Adrenal gland (tissue), 12 donors: ENCODE data around the gene FXYD7. TPM values are rescaled to one million over a fixed set of nuclear protein-coding genes. Genes with fewer than 3 reads are reported as not detected.

ENCODE experiments used
- DNase-seq, 7 donors: peaks; one replicate each; pipeline ENCODE4 v3.0.0-alpha.2; 2019 to 2020
- H3K27ac ChIP-seq, 5 donors: fragments of 200-600 bp; sonication (generic) in 4 of 5; 1 replicate in 3 of 5; 2 replicates in 2 of 5; pipeline versions ENCODE4 v1.5.1 to v1.8.0; 2016 to 2020; ENCODE audit warnings: mild to moderate bottlenecking in 1 of 5
- H3K27me3 ChIP-seq: fragments of 200-600 bp; 2 replicates; pipeline ENCODE4 v1.8.0; 2021
- H3K36me3 ChIP-seq, 2 donors: fragments of 200-600 bp; replicated peaks in 1 of 2; 1 replicate in 1 of 2; 2 replicates in 1 of 2; pipeline versions ENCODE4 v1.5.1 to v1.8.0; 2018 to 2022
- H3K4me1 ChIP-seq, 2 donors: fragments of 200-600 bp; replicated peaks in 1 of 2; 1 replicate in 1 of 2; 2 replicates in 1 of 2; pipeline versions ENCODE4 v1.5.1 to v1.8.0; 2018 to 2021
- H3K4me3 ChIP-seq, 4 donors: fragments of 200-600 bp; sonication (generic) in 3 of 4; one replicate each; pipeline ENCODE4 v1.5.1; 2016 to 2018
- H3K9me3 ChIP-seq, 3 donors: fragments of 200-600 bp; sonication (generic) in 1 of 3; replicated peaks in 1 of 3; 1 replicate in 2 of 3; 2 replicates in 1 of 3; pipeline versions ENCODE4 v1.5.1 to v1.8.0; 2016 to 2021
- CTCF ChIP-seq, 6 experiments: fragments of 450-650 bp in 4 of 6; fragments of 200-600 bp in 2 of 6; sonication (generic) in 1 of 6; IDR thresholded peaks; 1 replicate in 5 of 6; 2 replicates in 1 of 6; pipeline versions ENCODE4 v1.5.1 to v1.8.0; 2016 to 2021; ENCODE audit warnings: antibody characterized with exemption in 6 of 6, mild to moderate bottlenecking in 2 of 6, moderate library complexity in 1 of 6
- POLR2A ChIP-seq, 2 donors: fragments of 450-650 bp; IDR thresholded peaks; one replicate each; pipeline ENCODE4 v1.6.1; 2017; ENCODE audit warnings: antibody characterized with exemption in 2 of 2, mild to moderate bottlenecking in 2 of 2, moderate library complexity in 1 of 2
- WGBS, 4 donors: extraction: QIAGEN DNeasy Blood & Tissue Kit in 2 of 4; methylation state at CpG; one replicate each; pipeline versions ENCODE4 v1.1.5 to v1.1.7; 2013 to 2017; 5-methylcytosine and 5-hydroxymethylcytosine counted together
- intact Hi-C, 2 donors: fragments of 100-400 bp; cut with DNase I; formaldehyde crosslinking; loops; one replicate each; pipeline versions ENCODE4 v1.14.1 to v1.15.0; 2022 to 2023
- polyA plus RNA-seq, 3 donors: library from polyadenylated mRNA; stranded (reverse); fragments of 200-250 nt in 2 of 3; fragments of 350-450 nt in 1 of 3; fragmentation: Illumina TruSeq in 1 of 3; extraction: RNeasy Lipid Tissue Mini Kit (QIAGEN cat#74804) in 1 of 3; gene quantifications; one replicate each; pipeline ENCODE4 v1.2.3, GENCODE V29; 2013 to 2014
- total RNA-seq, 9 donors: library from RNA; depleted of rRNA in 4 of 9; stranded (reverse); fragments of >200 nt in 4 of 9; fragments of 120-200 nt in 1 of 9; fragmentation: NEBNext Ultra II Directional in 1 of 9; extraction: Animal tissue kit (Norgen Biotek cat#: 25700) in 1 of 9; gene quantifications; one replicate each; pipeline versions ENCODE4 v1.1.0 to v1.2.4, GENCODE V29; 2013 to 2023
- donor health status: healthy with polysubstance abuse.
- donor health status: Bipolar disorder and iron deficiency.
- donor health status: DM: yes; HTN: yes; CAD: no.
- donor health status: DM: no; HTN: no; CAD: no.
- donor health status: DM: no; HTN: no; CAD: no.
- donor health status: DM: yes; HTN: yes; CAD: no.

The FXYD7 gene
- total and polyA plus RNA-seq, 12 donors: 0.39 to 0.67 (median 0.64) TPM; not detected in 9

- no peaks in the 10 kb centered on the region for H3K27me3 ChIP-seq
- peaks cover 0 to 9% (median 0%) of the 10 kb centered on the region in 3 donors for H3K9me3 ChIP-seq
- H3K4me3 ChIP-seq: no peak overlapping the region
- no peaks in the 10 kb centered on the region for H3K4me1 ChIP-seq
- TF ChIP-seq POLR2A (IDR thresholded peaks at IDR 0.05) (no peak), CTCF (IDR thresholded peaks at IDR 0.05) (no peak)
- no peak for DNase-seq
- intact Hi-C loops: no loop called here
- WGBS, 4 donors: 81 to 100% (median 88%) methylated on average over 1 of the region's 1 CpG
- no peak overlapping the region for H3K27ac ChIP-seq
- H3K36me3 ChIP-seq: no peaks in the 10 kb centered on the region
These were observed 38.3 kb downstream of the FXYD7 start for GRCh38 chr19:35181387-35181786.

- no peak for TF ChIP-seq CTCF (IDR thresholded peaks at IDR 0.05)
- TF ChIP-seq POLR2A (IDR thresholded peaks at IDR 0.05): no peak
- no peaks in the 10 kb centered on the region for H3K36me3 ChIP-seq
- H3K4me3 ChIP-seq: no peak overlapping the region
- no peak overlapping the region for H3K27ac ChIP-seq
- no peaks in the 10 kb centered on the region for H3K4me1 ChIP-seq
- no peaks in the 10 kb centered on the region for H3K27me3 ChIP-seq
- intact Hi-C loops: no loop called here
- 69 to 89% (median 80%) methylated on average over 1 of the region's 1 CpG for WGBS, 4 donors
- no peak for DNase-seq
- peaks cover 0 to 9% (median 0%) of the 10 kb centered on the region in 3 donors for H3K9me3 ChIP-seq
These were observed 41.2 kb downstream of the FXYD7 start for GRCh38 chr19:35184267-35184666.

- H3K36me3 ChIP-seq: no peaks in the 10 kb centered on the region
- H3K27ac ChIP-seq: no peak overlapping the region
- no peaks in the 10 kb centered on the region for H3K27me3 ChIP-seq
- H3K4me3 ChIP-seq: no peak overlapping the region
- no peaks in the 10 kb centered on the region for H3K4me1 ChIP-seq
- WGBS, 4 donors: 74 to 86% (median 80%) methylated on average over 2 of the region's 2 CpGs
- peaks cover 0 to 9% (median 0%) of the 10 kb centered on the region in 3 donors for H3K9me3 ChIP-seq
- DNase-seq: no peak
- intact Hi-C loops: no loop called here
- TF ChIP-seq CTCF (IDR thresholded peaks at IDR 0.05): no peak
- no peak for TF ChIP-seq POLR2A (IDR thresholded peaks at IDR 0.05)
These were observed 41.8 kb downstream of the FXYD7 start for GRCh38 chr19:35184884-35185283.

GRCh38 chr19:35194012-35194984, 51.2 kb downstream of the FXYD7 start:
- WGBS, 4 donors: 76 to 78% (median 78%) methylated on average over 9 of the region's 9 CpGs
- no peaks in the 10 kb centered on the region for H3K4me1 ChIP-seq
- no peak overlapping the region for H3K27ac ChIP-seq
- no peaks in the 10 kb centered on the region for H3K9me3 ChIP-seq
- H3K4me3 ChIP-seq: no peak overlapping the region
- no peaks in the 10 kb centered on the region for H3K27me3 ChIP-seq
- DNase-seq: peak in 1 of 7 donors; percentile 21
- TF ChIP-seq POLR2A (IDR thresholded peaks at IDR 0.05): no peak
- TF ChIP-seq CTCF (IDR thresholded peaks at IDR 0.05): no peak
- intact Hi-C loops: no loop called here
- H3K36me3 ChIP-seq: no peaks in the 10 kb centered on the region
